ENCODE results near the gene KCNQ2. TPM values are rescaled to one million over a fixed set of nuclear protein-coding genes. Genes with fewer than 3 reads are reported as not detected.

KCNQ2 gene
- total RNA-seq, 1 donor from 2014 or later: 14.6 TPM

DNA sequence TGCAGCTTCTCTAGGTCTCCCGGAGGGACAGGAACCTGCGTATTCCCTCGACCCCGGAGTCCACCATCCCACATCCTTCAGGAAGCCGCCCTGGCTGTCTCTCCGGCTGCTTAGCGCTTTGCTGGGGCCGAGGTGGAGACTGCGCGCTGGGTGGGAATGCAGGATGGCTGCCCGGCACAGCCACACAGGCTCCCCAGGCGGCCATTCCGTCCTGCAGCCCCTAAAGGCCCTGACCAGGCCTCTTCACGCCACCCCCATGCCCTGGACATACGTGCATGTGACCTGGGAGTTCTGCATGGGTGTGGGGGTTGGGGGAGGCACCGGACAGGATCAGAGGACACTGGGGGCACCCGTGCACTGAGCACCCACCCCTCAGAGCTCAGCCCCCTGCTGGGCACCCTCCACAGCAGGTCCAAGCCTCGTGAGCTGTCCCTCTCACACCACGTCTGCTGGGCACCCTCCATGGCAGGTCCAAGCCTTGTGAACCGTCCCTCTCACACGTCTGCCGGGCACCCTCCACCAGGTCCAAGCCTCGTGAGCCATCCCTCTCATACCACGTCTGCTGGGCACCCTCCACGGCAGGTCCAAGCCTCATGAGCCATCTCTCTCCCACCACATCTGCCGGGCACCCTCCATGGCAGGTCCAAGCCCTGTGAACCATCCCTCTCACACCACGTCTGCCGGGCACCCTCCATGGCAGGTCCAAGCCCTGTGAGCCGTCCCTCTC is 70.9 kb downstream of the KCNQ2 start:
- Mint-ChIP-seq H3K36me3 (ENCODE audit: insufficient read depth) (no peaks in the 10 kb centered on the region), H3K4me3 (ENCODE audit: low read depth) (no peak overlapping the region), H3K9me3 (ENCODE audit: low read depth) (no peaks in the 10 kb centered on the region), H3K4me1 (ENCODE audit: low read depth) (no peaks in the 10 kb centered on the region), H3K27ac (no peak overlapping the region), H3K27me3 (peaks cover 14% of the 10 kb centered on the region)
- TF ChIP-seq CTCF (IDR thresholded peaks at IDR 0.05; ENCODE audit: unreplicated experiment): no peak
- no peak for DNase-seq (ENCODE audit: low spot score, unreplicated experiment)

DNA sequence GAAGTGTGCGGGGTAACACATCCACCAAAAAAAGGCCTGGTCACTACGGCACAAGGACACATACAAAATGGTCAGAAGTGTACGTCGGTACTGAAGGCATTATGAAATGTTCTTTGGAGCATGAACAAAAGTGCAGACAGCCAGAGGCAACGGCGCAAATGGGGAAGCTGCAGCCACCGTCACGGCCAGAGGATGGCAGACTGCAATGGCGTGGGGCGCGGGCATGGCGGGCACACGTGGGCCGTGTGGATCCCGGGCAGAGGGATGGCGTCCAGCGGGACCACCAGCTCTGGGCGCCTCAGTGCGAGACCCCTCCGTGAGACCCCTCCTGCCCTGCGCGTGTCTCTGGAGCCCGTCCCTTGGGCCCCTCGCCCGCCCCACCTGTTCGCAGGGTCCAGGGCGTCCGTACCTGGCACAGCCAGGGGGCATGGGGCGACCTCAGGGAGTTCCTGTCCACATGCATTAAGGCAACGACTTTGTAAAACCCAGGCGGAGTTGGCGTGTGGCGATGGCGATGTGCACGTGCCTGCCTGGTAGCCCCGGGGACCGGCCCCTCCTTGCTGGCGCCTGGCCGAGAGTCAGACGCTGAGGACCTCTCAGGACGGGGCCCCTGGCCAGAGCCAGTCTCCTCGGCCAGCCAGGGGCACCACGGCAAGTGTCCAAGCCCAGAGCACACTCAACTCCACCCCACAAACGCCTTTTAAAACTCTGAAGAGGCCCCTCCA is 71.8 kb downstream of the KCNQ2 start:
- H3K4me1 Mint-ChIP-seq (ENCODE audit: low read depth): no peaks in the 10 kb centered on the region
- no peak for DNase-seq (ENCODE audit: low spot score, unreplicated experiment)
- no peak for TF ChIP-seq CTCF (IDR thresholded peaks at IDR 0.05; ENCODE audit: unreplicated experiment)
- H3K27ac Mint-ChIP-seq: no peak overlapping the region
- no peaks in the 10 kb centered on the region for H3K9me3 Mint-ChIP-seq (ENCODE audit: low read depth)
- no peaks in the 10 kb centered on the region for H3K36me3 Mint-ChIP-seq (ENCODE audit: insufficient read depth)
- H3K4me3 Mint-ChIP-seq (ENCODE audit: low read depth): no peak overlapping the region
- H3K27me3 Mint-ChIP-seq: peaks cover 14% of the 10 kb centered on the region

GRCh38 chr20:63399596-63400375 is 72.7 kb downstream of the KCNQ2 start:
- Mint-ChIP-seq H3K4me3 (ENCODE audit: low read depth) (no peak overlapping the region), H3K9me3 (ENCODE audit: low read depth) (no peaks in the 10 kb centered on the region)
- DNase-seq (ENCODE audit: low spot score, unreplicated experiment): no peak

GRCh38 chr20:63398744-63399514 is 73.5 kb downstream of the KCNQ2 start:
- H3K4me3 Mint-ChIP-seq (ENCODE audit: low read depth): no peak overlapping the region
- H3K9me3 Mint-ChIP-seq (ENCODE audit: low read depth): no peaks in the 10 kb centered on the region
- DNase-seq (ENCODE audit: low spot score, unreplicated experiment): no peak
- H3K27ac Mint-ChIP-seq: no peak overlapping the region
- peaks cover 20% of the 10 kb centered on the region for H3K27me3 Mint-ChIP-seq
- no peaks in the 10 kb centered on the region for H3K36me3 Mint-ChIP-seq (ENCODE audit: insufficient read depth)
- H3K4me1 Mint-ChIP-seq (ENCODE audit: low read depth): no peaks in the 10 kb centered on the region
- TF ChIP-seq CTCF (IDR thresholded peaks at IDR 0.05; ENCODE audit: unreplicated experiment): no peak

More at GRCh38 chr20:63399596-63400375, 72.7 kb downstream of the KCNQ2 start:
- Mint-ChIP-seq H3K27me3 (peaks cover 14% of the 10 kb centered on the region), H3K36me3 (ENCODE audit: insufficient read depth) (no peaks in the 10 kb centered on the region), H3K27ac (no peak overlapping the region), H3K4me1 (ENCODE audit: low read depth) (no peaks in the 10 kb centered on the region)
- no peak for TF ChIP-seq CTCF (IDR thresholded peaks at IDR 0.05; ENCODE audit: unreplicated experiment)
